DOHH2 (cell line): ENCODE data around the gene EHMT1.

ENCODE experiments used
- H3F3A ChIP-seq: fragments of 200-600 bp; sonication (generic), shearing (Covaris generic); 2 replicates; pipeline ENCODE4 v1.6.0; 2016; ENCODE audit warnings: antibody characterized with exemption, mild to moderate bottlenecking; ENCODE audit not compliant: control insufficient read depth, insufficient read depth
- H3K27ac ChIP-seq: fragments of 200-600 bp; sonication (generic); 2 replicates; pipeline ENCODE4 v1.5.1; 2014; ENCODE audit warnings: low read depth, mild to moderate bottlenecking, low read length, moderate library complexity
- H3K27me3 ChIP-seq: fragments of 200-600 bp; sonication (generic); 2 replicates; pipeline ENCODE4 v1.6.1; 2014; ENCODE audit warnings: mild to moderate bottlenecking, low read length, mixed read lengths; ENCODE audit not compliant: control insufficient read depth
- H3K36me3 ChIP-seq: fragments of 200-600 bp; sonication (generic); 2 replicates; pipeline ENCODE4 v1.6.1; 2014; ENCODE audit warnings: mild to moderate bottlenecking, low read length, moderate library complexity, mixed read lengths; ENCODE audit not compliant: control insufficient read depth
- H3K4me1 ChIP-seq: fragments of 200-600 bp; sonication (generic); 2 replicates; pipeline ENCODE4 v1.6.1; 2014; ENCODE audit warnings: mild to moderate bottlenecking, low read length, mixed read lengths; ENCODE audit not compliant: control insufficient read depth
- H3K4me2 ChIP-seq: fragments of 200-600 bp; sonication (generic); 2 replicates; pipeline ENCODE4 v1.6.0; 2014; ENCODE audit warnings: mild to moderate bottlenecking, low read length, moderate library complexity
- H3K4me3 ChIP-seq: fragments of 200-600 bp; sonication (generic); 2 replicates; pipeline ENCODE4 v1.5.1; 2014; ENCODE audit warnings: mild to moderate bottlenecking, low read length, mixed read lengths
- H3K79me2 ChIP-seq: fragments of 200-600 bp; sonication (generic); 2 replicates; pipeline ENCODE4 v1.6.1; 2014; ENCODE audit warnings: mild to moderate bottlenecking, low read length, mixed read lengths; ENCODE audit not compliant: control insufficient read depth
- H3K9me2 ChIP-seq: fragments of 200-600 bp; sonication (generic); replicated peaks from 2 replicates; pipeline ENCODE4 v1.6.1; 2014; ENCODE audit warnings: mild to moderate bottlenecking, low read length, mixed read lengths; ENCODE audit not compliant: control insufficient read depth
- H3K9me3 ChIP-seq: fragments of 200-600 bp; sonication (generic); 2 replicates; pipeline ENCODE4 v1.6.1; 2014; ENCODE audit warnings: antibody characterized with exemption, low read length, mixed read lengths; ENCODE audit not compliant: control insufficient read depth, insufficient read depth
- H4K20me1 ChIP-seq: fragments of 200-600 bp; sonication (generic); 2 replicates; pipeline ENCODE4 v1.6.0; 2014; ENCODE audit warnings: low read depth, mild to moderate bottlenecking, antibody characterized with exemption, low read length, moderate library complexity; ENCODE audit not compliant: control insufficient read depth, insufficient read depth
- CTCF ChIP-seq: fragments of 200-600 bp; sonication (generic); IDR thresholded peaks from one replicate; pipeline ENCODE4 v1.5.1; 2014; ENCODE audit warnings: antibody characterized with exemption, mild to moderate bottlenecking, low read depth, low read length; ENCODE audit not compliant: poor library complexity, severe bottlenecking
- EZH2phosphoT487 ChIP-seq: fragments of 200-600 bp; sonication (generic); IDR thresholded peaks from 2 replicates; pipeline ENCODE4 v1.6.1; 2017; ENCODE audit warnings: borderline replicate concordance, mild to moderate bottlenecking, antibody characterized with exemption, low read length, moderate library complexity, mixed read lengths

Gene EHMT1

GRCh38 chr9:137771580-137771979 lies 152.8 kb downstream of the EHMT1 start:
- H3K36me3 ChIP-seq: peaks cover 89% of the 10 kb centered on the region

DNA sequence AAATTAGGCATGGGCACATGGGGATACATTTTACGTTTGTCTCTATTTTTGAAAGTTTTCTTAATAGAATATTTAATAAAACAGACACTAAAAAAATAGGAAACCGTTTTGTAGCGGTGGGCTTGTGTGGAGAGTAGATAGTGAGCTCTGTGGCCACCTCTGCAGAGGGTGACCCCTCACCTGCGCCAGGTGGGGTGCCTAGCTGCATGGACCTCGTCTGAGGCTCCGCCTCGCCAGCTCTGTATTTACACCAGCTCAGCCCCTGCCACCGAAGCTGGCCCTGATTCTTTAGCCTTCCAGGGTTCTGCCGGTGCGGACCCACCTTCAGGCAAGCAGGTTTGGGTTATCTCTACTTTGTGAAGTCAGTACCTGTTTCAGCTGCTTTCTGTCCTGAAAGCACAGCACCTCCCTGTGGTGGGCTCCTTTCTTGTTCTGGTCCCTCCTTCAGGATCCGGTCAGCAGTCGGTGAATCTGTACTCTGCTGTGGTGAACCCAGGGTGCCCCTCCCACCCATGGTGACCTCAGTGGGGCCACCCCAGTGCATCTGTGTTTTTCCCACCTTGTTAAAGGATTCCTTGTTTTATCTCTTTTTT lies 153.6 kb downstream of the EHMT1 start:
- no peak overlapping the region for H3K4me3 ChIP-seq
- H4K20me1 ChIP-seq: no peaks in the 10 kb centered on the region
- H3F3A ChIP-seq: no peaks in the 10 kb centered on the region
- H3K36me3 ChIP-seq: peaks cover 90% of the 10 kb centered on the region
- H3K4me2 ChIP-seq: no peak overlapping the region
- H3K9me3 ChIP-seq: no peaks in the 10 kb centered on the region
- H3K9me2 ChIP-seq: no peaks in the 10 kb centered on the region
- no peaks in the 10 kb centered on the region for H3K27me3 ChIP-seq
- no peak overlapping the region for H3K27ac ChIP-seq
- no peaks in the 10 kb centered on the region for H3K4me1 ChIP-seq
- peaks cover 46% of the 10 kb centered on the region for H3K79me2 ChIP-seq
- no peak for TF ChIP-seq EZH2phosphoT487
- peak; percentile 40 for TF ChIP-seq CTCF

More at GRCh38 chr9:137771580-137771979, 152.8 kb downstream of the EHMT1 start:
- H3K27ac ChIP-seq: no peak overlapping the region
- peaks cover 46% of the 10 kb centered on the region for H3K79me2 ChIP-seq
- H3K9me3 ChIP-seq: no peaks in the 10 kb centered on the region
- H3K4me1 ChIP-seq: no peaks in the 10 kb centered on the region
- no peak overlapping the region for H3K4me2 ChIP-seq
- no peaks in the 10 kb centered on the region for H3K9me2 ChIP-seq
- TF ChIP-seq EZH2phosphoT487 (no peak), CTCF (no peak)
- H3K4me3 ChIP-seq: no peak overlapping the region
- no peaks in the 10 kb centered on the region for H3F3A ChIP-seq
- no peaks in the 10 kb centered on the region for H3K27me3 ChIP-seq
- H4K20me1 ChIP-seq: no peaks in the 10 kb centered on the region; the same call in 1 of the 2 replicates

GRCh38 chr9:137774775-137775386 lies 156.1 kb downstream of the EHMT1 start:
- Histone ChIP-seq H3K36me3 (peaks cover 96% of the 10 kb centered on the region), H3K4me2 (no peak overlapping the region), H3K79me2 (peaks cover 37% of the 10 kb centered on the region), H3K27ac (no peak overlapping the region), H3K9me3 (no peaks in the 10 kb centered on the region), H4K20me1 (no peaks in the 10 kb centered on the region), H3F3A (no peaks in the 10 kb centered on the region), H3K4me1 (no peaks in the 10 kb centered on the region), H3K9me2 (no peaks in the 10 kb centered on the region), H3K27me3 (no peaks in the 10 kb centered on the region), H3K4me3 (no peak overlapping the region)
- TF ChIP-seq CTCF (no peak), EZH2phosphoT487 (no peak)
